Endodermal cell (in vitro differentiated cells): Measurements from ENCODE around the gene NAT8L. TPM values are rescaled to one million over a fixed set of nuclear protein-coding genes. Genes with fewer than 3 reads are reported as not detected.
A peak's percentile ranks its signal among the peaks of the same experiment; 100 is the strongest.

Experiments
- DNase-seq: peaks from one replicate; pipeline ENCODE4 v3.0.0-alpha.2; 2017
- H3K27ac ChIP-seq: 2 replicates; pipeline ENCODE4 v1.5.1; 2013; ENCODE audit warnings: mild to moderate bottlenecking, low read depth, low read length, moderate library complexity
- H3K27me3 ChIP-seq: 2 replicates; pipeline ENCODE4 v1.6.1; 2013; ENCODE audit warnings: mild to moderate bottlenecking, low read length, moderate library complexity; ENCODE audit not compliant: insufficient read depth, control insufficient read depth, poor library complexity, severe bottlenecking
- H3K36me3 ChIP-seq: 2 replicates; pipeline ENCODE4 v1.7.0; 2013; ENCODE audit warnings: mild to moderate bottlenecking, low read length, moderate library complexity; ENCODE audit not compliant: control insufficient read depth, insufficient read depth
- H3K4me1 ChIP-seq: one replicate; pipeline ENCODE4 v1.7.0; 2013; ENCODE audit warnings: low read length; ENCODE audit not compliant: control insufficient read depth, insufficient read depth
- H3K4me3 ChIP-seq: 2 replicates; pipeline ENCODE4 v1.5.1; 2013; ENCODE audit warnings: mild to moderate bottlenecking, low read length, moderate library complexity
- H3K9ac ChIP-seq: 2 replicates; pipeline ENCODE4 v1.6.1; 2013; ENCODE audit warnings: mild to moderate bottlenecking, low read length, moderate library complexity; ENCODE audit not compliant: poor library complexity, severe bottlenecking; ENCODE audit errors: extremely low read depth
- H3K9me3 ChIP-seq: 2 replicates; pipeline ENCODE4 v1.6.1; 2013; ENCODE audit warnings: mild to moderate bottlenecking, low read length, moderate library complexity; ENCODE audit not compliant: control insufficient read depth
- H3K27ac Mint-ChIP-seq: 2 replicates; pipeline ENCODE4 v1.8.0; 2020; ENCODE audit warnings: mixed read lengths
- H3K27me3 Mint-ChIP-seq: 2 replicates; pipeline ENCODE4 v1.8.0; 2021; ENCODE audit warnings: mild to moderate bottlenecking, mixed read lengths; ENCODE audit not compliant: insufficient read depth
- H3K36me3 Mint-ChIP-seq: 2 replicates; pipeline ENCODE4 v1.8.0; 2020; ENCODE audit warnings: low read depth, mixed read lengths
- H3K4me1 Mint-ChIP-seq: 2 replicates; pipeline ENCODE4 v1.8.0; 2020; ENCODE audit warnings: mixed read lengths
- H3K4me3 Mint-ChIP-seq: 2 replicates; pipeline ENCODE4 v1.8.0; 2020; ENCODE audit warnings: mild to moderate bottlenecking, moderate library complexity, mixed read lengths
- H3K9me3 Mint-ChIP-seq: 2 replicates; pipeline ENCODE4 v1.8.0; 2020; ENCODE audit warnings: mild to moderate bottlenecking, mixed read lengths
- CTCF ChIP-seq: fragments of 200-600 bp; sonication (generic); conservative IDR thresholded peaks from 2 replicates; pipeline ENCODE4 v1.5.0; 2021; ENCODE audit warnings: antibody characterized with exemption, mild to moderate bottlenecking
- WGBS, 2 experiments: methylation state at CpG; one replicate each; pipeline versions ENCODE4 v1.1.5 to v1.1.7; 2013; ENCODE audit warnings: missing lambda C conversion rate in 2 of 2, mixed read lengths in 1 of 2; ENCODE audit not compliant: insufficient coverage in 1 of 2, insufficient read length in 1 of 2; 5-methylcytosine and 5-hydroxymethylcytosine counted together
- total RNA-seq, 2 donors: library from RNA; stranded (reverse); fragmentation: NEBNext Ultra II Directional in 1 of 2; extraction: Animal tissue kit (Norgen Biotek cat#: 25700) in 1 of 2; gene quantifications; 2 replicates in 1 of 2; 3 replicates in 1 of 2; pipeline ENCODE4 v1.2.1, GENCODE V29; 2021

The NAT8L gene
- total RNA-seq, 2 donors from 2014 or later, result 5.0 to 6.4 TPM

- no peak for DNase-seq
- H3K4me1 ChIP-seq, result no peaks in the 10 kb centered on the region
- 78 to 91% methylated on average over 6 of the region's 6 CpGs for WGBS, 2 experiments
- H3K9me3 ChIP-seq, result peaks cover 9% of the 10 kb centered on the region
- H3K4me1 Mint-ChIP-seq, result peaks cover 2% of the 10 kb centered on the region
- no peak overlapping the region for H3K9ac ChIP-seq
- H3K36me3 ChIP-seq, result no peaks in the 10 kb centered on the region
- no peak overlapping the region for H3K27ac Mint-ChIP-seq
- peaks cover 15% of the 10 kb centered on the region for H3K9me3 Mint-ChIP-seq
- H3K27me3 ChIP-seq, result peaks cover 32% of the 10 kb centered on the region
- H3K27ac ChIP-seq, result peak overlapping the region; percentile 84
- H3K4me3 Mint-ChIP-seq, result no peak overlapping the region
- peaks cover 16% of the 10 kb centered on the region for H3K27me3 Mint-ChIP-seq
- no peaks in the 10 kb centered on the region for H3K36me3 Mint-ChIP-seq
- no peak overlapping the region for H3K4me3 ChIP-seq
- no peak for TF ChIP-seq CTCF
Observed at GRCh38 chr4:2092669-2093053, 33.5 kb downstream of the NAT8L start.

GRCh38 chr4:2093265-2093664 is 34.1 kb downstream of the NAT8L start:
- no peak overlapping the region for H3K9ac ChIP-seq
- peaks cover 9% of the 10 kb centered on the region for H3K9me3 ChIP-seq
- H3K27ac ChIP-seq, result no peak overlapping the region
- 91 to 94% methylated on average over 4 to 6 of the region's 6 CpGs for WGBS, 2 experiments
- no peak overlapping the region for H3K4me3 Mint-ChIP-seq
- no peaks in the 10 kb centered on the region for H3K36me3 ChIP-seq
- peaks cover 15% of the 10 kb centered on the region for H3K9me3 Mint-ChIP-seq
- H3K27ac Mint-ChIP-seq, result no peak overlapping the region
- DNase-seq, result no peak
- no peak for TF ChIP-seq CTCF
- H3K4me1 Mint-ChIP-seq, result peaks cover 2% of the 10 kb centered on the region
- peaks cover 32% of the 10 kb centered on the region for H3K27me3 ChIP-seq
- H3K36me3 Mint-ChIP-seq, result no peaks in the 10 kb centered on the region
- H3K4me1 ChIP-seq, result no peaks in the 10 kb centered on the region
- H3K4me3 ChIP-seq, result no peak overlapping the region
- H3K27me3 Mint-ChIP-seq, result peaks cover 16% of the 10 kb centered on the region

GRCh38 chr4:2094545-2094944 is 35.4 kb downstream of the NAT8L start:
- no peaks in the 10 kb centered on the region for H3K4me1 Mint-ChIP-seq
- no peaks in the 10 kb centered on the region for H3K36me3 ChIP-seq
- WGBS, 2 experiments, result 94 to 96% methylated on average over 4 of the region's 4 CpGs
- peak; percentile 22 for DNase-seq
- no peak for TF ChIP-seq CTCF
- peaks cover 32% of the 10 kb centered on the region for H3K27me3 ChIP-seq
- peaks cover 16% of the 10 kb centered on the region for H3K27me3 Mint-ChIP-seq
- peaks cover 15% of the 10 kb centered on the region for H3K9me3 Mint-ChIP-seq
- no peak overlapping the region for H3K4me3 Mint-ChIP-seq
- H3K36me3 Mint-ChIP-seq, result no peaks in the 10 kb centered on the region
- peaks cover 9% of the 10 kb centered on the region for H3K9me3 ChIP-seq
- H3K4me1 ChIP-seq, result no peaks in the 10 kb centered on the region
- no peak overlapping the region for H3K9ac ChIP-seq
- H3K27ac Mint-ChIP-seq, result no peak overlapping the region
- no peak overlapping the region for H3K27ac ChIP-seq
- H3K4me3 ChIP-seq, result no peak overlapping the region
